ENCODE measurements around the gene TNIP2. TPM values are rescaled to one million over a fixed set of nuclear protein-coding genes. Genes with fewer than 3 reads are reported as not detected.
"Not testable (repeated sequence)": the region's sequence is repeated elsewhere in the genome, so short reads cannot be mapped to it uniquely, and the experiment has no call there.

The TNIP2 gene
- total RNA-seq, 1 donor from 2014 or later, result 5.9 TPM

DNA sequence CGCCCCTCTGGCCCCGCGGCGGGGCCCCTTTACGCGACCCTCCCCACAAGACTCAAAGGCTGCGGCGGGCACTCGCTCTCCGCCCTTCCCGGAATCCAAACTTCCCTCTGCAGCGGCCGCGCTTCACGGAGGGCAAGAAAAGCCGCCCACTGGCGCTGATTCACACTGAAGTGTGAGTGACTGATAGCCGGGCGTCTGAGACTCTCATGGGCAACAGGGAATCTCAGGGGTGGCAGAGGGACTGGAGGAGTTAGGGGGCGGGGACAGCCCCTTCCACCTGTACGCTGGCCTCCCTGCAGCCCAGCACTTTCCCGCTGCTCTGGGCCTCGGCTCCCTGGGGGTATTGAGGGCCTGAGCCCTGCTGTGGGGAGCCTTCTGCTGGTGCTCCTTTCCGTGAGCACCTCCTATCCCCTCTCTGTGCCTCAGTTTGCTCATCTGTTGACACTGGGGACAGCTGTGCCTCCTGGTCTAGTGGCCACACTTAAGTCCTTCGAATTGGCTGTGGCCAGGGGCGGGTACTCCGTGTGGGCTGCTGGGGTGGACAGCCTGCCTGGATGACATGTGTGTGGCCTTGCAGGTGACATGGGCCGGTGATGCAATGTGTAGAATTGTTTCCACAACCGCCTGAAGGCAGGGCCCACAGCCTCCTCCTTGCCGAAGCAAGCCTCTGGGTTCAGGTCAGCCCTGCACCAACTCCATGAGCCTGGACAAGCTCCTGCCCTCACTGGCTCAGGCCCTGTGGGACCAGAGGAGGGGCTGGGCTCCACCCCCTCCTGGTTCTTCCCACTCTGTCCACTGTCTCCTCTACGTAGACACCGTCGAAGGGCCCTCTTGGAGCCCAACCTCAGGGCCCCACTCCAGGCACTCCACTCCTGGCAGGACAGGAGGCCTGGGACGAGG is 37.7 kb upstream of the TNIP2 start:
- DNase-seq, result no peak

DNA sequence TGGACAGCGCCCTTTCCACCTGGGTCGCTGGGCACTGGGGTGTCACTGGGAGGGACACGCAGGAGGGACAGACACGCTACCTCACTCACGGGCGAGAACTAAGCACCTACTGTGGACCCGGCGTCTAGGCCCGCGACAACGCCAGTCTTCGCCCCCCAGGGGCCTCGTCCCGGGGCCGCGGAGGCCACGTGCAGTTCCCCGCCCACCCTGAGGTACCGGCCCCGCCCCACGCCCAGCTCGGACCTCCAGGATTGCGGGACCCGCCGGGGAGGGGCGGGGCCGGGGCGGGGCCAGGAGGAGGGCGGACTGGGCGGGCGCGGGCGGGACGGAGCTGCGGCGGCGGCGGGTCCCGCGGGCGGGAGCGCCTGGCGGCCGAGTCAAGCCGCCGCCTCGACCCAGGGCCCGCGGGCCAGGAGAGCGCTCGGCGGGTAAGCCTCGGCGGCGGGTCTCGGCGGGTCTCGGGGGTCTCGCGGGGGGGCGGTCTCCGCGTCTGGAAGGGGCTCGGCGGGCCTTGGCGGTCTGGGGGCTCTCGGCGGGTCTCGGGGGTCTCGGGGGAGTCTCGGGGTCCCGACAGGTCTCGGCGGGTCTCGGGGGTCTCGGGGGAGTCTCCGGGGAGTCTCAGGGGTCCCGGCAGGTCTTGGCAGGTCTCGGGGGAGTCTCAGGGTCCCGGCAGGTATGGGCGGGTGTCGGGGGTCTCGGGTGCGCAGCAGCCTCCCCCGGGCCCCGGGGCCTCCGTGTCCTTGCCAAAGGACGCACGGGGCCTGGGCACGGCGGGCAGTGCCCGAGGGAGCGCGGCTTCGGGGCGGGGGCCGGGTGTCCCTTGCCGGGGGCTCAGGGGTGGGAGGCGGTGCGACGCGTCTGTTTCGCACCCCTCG is 36.8 kb upstream of the TNIP2 start, which contains the start of gene SH3BP2:
SH3BP2 (plus strand) TSS at position 375 of the 875 bp plus-strand sequence. CDS start 27,533 bp downstream, outside the sequence.
- DNase-seq, result no peak

DNA sequence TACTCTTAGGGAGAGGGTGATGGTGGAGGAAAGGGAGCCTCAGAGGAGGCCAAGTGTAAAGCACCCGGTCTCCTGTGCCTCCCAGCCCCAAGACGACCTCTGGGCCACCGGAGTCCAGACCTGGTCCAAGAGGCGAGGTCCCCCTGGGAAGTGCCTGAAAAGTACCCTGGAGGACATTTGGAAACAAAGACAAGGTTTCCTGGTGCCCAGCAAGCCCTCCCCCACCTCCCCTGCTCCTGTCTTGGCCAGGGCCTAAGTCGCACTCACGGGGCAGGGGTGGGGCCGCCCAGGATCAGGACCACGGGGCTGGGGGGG is 36.2 kb upstream of the TNIP2 start:
- no peak for DNase-seq

DNA sequence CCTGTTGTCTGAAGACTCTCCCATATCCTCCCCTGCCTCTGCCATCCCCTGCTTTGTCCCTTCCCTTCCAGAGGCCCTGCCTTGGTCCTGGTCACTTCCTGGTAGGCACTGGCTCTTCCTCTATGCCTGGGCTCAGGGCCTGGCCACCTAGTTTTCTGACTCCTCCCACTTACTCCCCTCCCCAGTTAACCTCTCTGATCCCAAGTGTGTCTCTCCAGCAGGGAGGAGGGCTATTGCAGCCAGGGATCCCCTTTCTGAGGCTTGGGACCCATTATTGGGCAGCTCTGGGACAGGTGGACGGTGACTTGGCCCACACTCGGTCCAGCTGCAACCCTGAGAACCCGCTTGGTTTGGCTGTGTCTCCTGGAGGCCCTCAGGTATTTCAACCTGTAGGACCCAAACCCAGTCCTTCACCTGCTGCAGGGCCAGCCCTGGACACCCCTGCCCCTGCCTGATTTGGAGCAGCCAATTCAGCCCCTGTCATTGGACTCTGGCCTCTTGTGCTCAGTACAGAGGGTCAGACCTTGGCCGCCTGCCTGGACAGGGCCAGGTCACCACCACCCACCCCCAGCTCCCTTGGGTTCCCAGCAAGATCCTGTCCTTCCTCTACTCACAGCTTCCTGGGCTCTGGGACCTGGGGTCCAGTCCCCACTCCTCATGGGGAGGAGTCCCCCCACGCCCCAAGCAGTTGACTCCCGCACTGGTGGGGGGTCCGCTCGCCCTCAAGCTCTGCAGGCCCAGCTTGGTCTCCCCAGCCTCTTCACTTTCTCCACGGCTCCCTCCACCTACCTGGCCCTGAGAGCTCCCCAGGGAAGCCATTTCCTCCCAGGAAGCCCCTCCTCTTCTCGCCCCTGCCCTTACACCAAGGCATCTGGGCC is 35.6 kb upstream of the TNIP2 start:
- no peak for DNase-seq

DNA sequence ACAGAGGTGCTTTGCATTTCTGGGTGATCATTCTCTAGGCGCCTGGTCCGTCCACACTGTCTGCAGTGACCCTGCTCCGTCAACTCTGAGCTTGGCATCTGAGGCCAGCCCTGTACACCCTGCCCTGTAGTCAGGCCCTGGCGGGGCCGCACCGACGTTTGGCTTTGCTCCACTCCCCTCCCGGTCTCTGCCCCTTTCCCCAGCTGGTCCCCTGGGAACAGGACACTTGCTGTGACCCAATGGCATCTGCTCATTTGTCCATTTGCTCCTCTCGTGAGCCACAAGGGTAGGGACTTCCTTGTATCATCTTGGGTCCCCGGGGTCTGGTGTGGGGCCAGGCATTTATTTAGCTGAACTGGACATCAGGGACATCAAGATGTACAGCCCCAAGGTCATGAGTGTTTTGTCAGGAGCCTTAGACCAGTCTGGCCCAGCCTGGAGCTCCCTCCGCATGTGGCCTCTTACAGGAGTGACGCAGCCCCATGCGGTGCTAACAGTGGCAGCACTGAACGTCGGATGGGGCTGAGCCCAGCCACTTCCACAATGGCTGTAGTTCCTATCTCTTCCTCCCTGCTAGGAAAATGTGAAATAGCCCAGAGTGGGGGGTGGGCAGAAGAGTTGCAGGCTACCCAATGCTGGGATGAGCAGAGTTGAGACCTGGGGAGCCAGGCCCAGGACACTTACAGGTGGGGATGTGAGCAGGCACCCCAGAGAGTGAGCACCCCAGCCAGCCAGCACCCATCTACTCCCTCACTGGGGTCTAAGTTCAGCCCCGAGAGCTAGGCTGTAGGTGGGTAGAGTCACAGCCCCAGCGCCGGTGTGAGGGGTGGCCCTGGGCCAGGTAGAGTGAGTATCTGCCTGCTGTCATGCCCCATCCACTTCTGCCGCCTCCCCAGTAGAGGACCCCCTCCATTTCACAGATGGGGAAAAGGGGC is 34.7 kb upstream of the TNIP2 start:
- no peak for DNase-seq

DNA sequence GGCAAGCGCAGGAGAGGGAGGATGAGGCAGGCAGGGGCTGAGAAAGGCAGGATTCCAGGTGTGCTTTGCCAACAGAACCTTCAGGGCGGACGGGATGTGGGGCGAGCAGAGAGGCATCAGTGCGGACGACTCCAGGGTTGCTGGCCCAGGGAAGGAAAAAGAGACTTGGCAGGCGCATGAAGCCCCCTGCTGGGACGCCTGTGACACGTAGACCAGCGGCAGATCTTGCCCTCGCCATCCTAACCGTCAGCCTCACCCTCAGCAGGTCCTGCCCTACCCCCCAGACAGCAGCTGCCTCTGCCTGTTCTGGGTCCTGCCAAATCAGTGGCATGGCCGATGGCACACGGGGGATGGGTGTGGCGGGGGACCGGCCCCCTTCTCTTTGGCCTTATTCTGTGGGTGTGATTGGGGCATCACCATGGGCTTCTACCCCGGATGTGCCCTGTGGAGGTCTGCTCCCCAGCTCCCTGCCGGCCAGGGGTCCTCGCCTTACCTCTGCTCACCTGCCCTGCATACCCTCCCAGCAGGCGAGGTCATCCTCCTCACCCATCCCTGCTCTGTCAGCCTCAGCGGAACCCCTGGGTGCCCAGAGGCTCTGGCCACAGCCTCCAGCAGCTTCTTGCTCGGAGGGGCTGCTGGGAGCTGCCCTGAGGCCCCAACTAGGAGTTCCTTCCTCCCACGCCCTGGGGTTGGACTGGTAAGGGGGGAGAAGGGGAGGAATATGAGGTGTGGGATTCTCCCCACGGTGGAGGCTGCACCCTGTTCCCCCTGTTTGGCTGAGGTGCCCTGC is 33.9 kb upstream of the TNIP2 start:
- no peak for DNase-seq

DNA sequence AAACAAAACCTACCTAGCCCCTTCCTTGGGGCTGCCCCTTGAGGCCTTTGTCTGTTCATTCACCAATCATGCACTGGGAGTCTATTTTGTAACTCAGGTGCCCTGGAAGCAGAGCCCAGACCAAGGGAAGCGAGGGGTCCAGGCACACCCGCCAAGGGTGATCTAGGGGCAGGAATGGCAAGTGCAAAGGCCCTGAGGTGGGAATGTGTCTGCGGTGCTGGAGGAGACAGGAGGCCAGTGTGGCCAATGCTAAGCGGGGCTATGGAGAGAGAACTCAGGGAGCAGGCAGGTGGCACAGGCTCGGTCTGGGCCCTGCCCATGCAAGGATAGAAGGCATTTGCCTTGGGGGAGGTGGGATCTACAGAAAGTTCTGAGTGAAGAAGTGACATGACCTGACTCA is 33.2 kb upstream of the TNIP2 start:
- no peak for DNase-seq

DNA sequence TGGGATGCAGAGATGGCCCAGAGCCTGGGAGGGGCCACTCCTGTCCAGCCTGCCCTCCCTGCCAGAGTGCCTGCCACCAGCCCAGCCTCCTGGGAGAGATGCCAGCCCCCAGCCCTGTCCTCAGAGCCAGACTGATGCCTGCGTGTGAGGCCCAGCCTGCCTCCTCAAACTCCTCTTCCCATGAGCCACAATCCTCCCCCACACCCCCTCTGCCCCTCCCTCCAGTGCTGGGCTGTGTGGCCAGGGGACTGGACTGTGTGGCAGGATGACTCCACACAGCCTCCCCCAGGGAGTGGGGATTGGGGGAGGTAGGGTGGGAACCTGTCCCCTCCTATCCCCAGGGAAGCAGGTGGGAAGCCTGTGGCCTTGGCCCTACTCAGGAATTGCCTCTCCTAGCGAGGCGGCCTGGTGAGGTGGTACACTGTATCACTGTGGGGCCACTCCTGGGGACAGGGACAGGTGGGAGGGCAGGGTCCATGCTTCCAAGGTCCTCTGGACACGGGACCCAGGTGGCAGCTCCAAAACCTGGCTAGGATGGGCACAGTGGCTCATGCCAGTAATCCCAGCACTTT is 32.5 kb upstream of the TNIP2 start:
- DNase-seq, result no peak

DNA sequence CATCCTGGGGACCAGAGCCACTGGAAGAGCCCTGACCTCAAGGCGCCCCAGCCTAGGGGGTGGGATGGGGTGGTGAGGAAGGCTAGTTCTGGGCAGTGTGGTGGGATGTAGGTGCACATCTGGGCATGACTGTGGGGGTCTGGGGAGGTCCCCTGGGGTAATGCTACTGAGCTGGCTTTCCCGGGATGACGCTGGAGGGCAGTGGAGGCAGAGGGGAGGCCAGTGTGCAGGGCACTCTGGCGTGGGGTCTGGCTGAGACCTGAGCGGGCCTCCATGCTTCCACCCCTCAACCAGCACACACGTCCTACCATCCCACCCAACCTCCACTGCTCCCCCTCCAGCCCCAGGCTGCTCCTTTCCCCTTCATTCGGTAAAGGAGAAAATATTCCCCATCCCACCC is 32.0 kb upstream of the TNIP2 start:
- DNase-seq, result no peak

DNA sequence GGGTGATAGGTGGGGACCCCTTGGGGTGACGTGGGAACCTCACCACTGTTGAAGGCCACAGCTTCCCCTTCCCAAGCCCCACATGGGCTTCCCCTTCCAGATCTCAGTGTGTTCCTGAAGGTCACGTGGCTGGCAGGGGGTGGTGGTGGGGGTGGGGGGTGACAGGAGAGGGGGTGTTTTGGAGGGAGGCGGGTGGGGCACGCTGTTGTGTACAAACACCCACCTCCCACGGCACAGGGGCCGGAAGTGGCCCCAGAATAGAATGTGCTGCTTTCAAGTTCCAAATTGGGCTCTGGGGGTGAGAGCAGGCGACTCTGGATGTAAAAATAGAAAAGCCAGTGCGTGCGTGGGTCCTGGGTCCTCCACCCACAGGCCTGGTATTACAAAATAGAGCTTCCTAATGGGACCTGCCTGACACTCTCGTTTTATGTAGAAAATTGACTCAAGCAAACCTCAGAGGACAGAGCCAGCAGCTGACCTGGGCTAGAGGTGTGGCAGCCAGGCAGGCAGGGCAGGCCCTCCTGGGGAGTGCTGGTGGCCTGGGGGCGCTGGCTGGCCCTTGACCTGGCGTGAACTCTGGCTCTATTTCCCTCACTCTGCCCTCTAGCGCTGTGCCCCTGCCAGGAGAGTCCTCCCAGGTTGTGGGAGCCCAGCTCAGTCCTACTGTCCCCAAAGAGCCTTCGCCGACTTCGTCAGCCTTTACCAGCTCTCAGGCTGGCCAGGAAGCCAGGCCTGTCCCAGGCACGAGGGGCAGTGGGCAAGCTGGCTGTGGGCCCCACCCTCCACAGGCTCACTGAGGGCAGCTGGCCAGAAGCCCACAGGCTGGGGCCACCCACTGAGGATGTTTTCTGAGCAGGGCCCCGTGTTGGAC is 31.3 kb upstream of the TNIP2 start:
- DNase-seq, result no peak

DNA sequence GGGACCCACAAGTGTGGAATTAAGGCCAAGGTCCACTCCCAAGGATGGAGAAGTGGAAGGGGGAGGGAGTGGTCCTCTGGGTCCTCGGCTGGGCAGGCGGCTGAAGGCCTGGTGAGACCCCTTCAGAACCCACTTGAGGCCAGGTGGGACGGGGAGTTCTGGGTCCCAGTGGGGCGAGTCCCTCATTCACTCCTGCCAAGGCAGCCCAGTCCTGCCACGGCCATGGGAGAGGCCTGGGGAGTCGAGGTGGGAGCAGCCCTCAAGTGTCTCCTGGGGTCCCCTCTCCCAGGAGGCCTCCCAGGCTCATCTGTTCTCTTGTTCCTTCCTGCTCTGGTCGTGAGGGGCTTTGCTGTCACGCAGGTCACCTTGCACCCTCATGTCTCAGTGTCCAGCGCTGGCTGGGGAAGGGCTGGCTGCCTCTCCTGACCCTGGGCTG is 30.7 kb upstream of the TNIP2 start:
- no peak for DNase-seq

DNA sequence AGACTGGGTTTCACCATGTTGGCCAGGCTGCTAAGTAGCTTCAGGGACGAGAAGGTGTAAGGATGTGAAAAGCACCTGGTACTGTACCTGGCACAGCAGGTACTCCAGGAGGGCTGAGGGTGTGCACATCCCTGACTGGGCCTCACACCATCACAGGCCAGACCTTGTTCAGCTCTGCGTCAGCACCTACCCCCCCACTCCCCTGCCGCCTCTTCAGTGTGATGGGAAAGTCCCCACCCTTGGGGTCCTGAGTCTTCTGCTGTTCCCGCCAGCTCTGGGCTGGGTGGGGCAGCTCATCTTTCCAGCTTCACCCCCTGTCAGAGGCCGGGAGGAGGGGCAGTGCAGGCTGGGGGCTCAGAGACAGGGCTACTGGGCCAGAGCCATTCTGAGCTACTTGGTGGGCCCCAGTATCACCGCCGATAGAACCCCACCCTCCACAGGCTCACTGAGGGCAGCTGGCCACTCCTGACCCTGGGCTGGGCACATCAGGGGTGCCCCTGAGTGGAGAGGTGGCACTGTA is 30.1 kb upstream of the TNIP2 start:
- no peak for DNase-seq

DNA sequence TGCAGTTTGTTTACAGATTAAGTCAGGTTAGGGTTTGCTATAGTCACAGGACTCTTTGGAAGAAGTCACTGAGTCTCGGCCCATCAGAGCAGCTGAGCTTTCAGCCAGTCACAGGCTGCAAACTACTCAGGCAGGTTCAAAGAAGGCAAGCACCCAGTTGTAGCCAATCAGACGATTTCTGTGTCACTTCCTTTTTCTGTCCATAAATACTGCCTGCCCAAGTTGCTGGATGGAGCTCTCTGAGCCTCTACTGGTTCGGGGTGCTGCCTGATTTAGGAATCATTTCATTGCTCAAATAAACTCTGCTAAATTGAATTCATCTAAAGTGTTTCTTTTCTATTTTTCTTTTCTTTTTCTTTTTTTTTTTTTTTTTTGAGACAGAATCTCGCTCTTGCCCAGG is 29.5 kb upstream of the TNIP2 start:
- no peak for DNase-seq

DNA sequence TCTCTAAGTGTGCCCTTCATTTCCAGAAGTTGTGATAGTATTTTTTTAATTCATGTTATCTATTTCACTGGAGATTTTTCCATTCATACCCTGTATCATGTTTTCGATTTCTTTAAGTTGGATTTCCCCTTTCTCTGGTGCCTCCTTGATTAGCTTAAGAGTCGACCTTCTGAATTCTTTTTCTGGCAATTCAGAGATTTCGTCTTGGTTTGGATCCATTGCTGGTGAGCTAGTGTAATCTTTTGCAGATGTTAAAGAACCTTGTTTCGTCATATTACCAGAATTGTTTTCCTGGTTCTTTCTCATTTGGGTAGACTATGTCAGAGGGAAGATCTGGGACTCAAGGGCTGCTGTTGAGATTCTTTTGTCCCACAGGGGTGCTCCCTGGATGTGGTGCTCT is 27.7 kb upstream of the TNIP2 start:
- no peak for DNase-seq

DNA sequence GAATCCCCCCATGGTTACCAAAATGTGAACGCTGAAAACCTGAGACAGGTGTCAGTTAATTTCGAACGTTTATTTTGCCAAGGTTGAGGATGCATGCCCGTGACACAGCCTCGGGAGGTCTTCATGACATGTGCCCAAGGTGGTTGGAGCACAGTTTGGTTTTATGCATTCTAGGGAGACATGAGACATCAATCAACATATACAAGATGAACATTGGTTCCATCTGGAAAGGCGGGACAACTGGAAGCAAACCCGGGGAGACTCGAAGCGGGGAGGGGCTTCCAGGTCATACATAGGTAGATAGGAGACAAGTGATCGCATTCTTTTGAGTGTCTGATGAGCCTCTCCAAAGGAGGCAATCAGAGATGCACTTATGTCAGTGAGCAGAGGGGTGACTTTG is 25.8 kb upstream of the TNIP2 start:
- no peak for DNase-seq

DNA sequence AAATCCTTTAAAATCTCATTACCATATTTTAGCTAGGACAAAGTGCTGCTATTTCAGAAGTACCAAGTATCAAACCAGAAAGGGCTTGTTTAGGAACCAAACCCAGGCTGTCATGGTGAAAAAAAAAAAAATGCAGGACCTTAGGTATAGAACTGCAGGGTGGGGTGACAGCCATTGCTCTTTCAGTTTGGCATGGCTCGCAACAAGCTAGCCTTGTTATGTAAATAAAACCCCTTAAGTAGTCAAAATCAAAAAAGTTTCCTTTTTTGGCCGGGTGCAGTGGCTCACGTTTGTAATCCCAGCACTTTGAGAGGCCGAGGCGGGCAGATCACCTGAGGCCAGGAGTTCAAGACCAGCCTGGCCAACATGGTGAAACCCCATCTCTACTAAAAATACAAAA is 24.5 kb upstream of the TNIP2 start:
- not testable (repeated sequence) for DNase-seq

DNA sequence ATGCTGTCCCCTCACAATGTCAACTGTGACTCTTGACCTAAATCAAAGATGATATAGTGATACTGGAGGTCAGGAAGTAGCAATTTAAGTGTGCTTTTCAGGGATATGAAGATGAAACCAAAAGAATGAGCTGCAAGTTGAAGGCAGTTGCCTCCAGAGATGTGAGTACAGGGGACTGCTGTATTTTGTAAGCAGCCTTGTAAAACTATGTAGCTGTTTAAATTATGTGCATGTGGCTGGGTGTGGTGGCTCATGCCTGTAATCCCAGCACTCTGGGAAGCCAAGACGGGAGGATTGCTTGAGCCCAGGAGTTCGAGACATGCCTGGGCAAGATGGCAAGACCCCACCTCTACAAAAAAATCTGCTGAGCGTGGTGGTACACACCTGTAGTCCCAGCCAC is 15.1 kb upstream of the TNIP2 start:
- DNase-seq, result no peak

DNA sequence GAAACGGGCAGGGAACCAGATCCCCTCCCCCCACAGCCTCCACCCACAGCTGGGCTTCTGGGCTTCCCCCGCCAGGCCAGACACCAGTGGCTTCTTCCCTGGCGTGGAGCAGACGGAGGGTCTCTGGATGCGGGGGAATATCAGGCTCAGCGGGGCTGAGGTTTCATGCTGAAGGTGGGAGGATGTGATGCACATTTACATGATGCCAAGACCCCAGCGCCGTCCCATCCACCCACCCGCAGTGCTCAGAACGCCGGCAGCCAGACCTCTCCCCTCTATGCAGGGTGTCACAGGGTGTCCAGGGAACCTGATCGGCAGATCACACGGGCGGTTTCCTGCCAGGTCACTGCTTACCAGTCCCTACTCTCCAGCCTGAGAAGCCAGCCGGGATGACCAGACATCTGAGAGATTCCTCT is 12.8 kb upstream of the TNIP2 start:
- no peak for DNase-seq

DNA sequence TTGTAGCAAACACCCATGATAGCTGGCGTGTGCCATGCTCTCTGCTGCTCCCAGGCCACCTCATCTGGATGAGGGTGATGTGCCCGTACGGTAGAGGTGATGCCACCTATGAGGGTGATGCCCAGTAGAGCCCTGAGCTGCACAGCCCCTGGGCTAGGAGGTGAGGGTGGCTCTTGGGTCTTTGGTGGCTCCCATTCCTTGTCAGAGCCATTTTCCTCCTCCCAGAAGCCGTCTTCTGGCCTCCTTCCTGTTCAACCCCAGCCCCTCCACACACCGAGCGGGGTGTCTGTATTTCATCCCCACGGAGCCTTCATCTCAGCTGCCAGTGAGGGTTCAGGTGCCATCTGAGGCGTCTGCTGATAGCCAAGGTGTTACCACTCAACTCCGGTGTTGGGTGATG is 12.0 kb upstream of the TNIP2 start:
- DNase-seq, result no peak

Data from occipital lobe (tissue), 2 donors.